Kidney tubule cell (primary cell): ENCODE results near the gene CARD16.
"Not testable (repeated sequence)": the region's sequence is repeated elsewhere in the genome, so short reads cannot be mapped to it uniquely, and the experiment has no call there.

Experiments used
- DNase-seq: peaks from one replicate; pipeline ENCODE4 v3.0.0-alpha.2; 2018; ENCODE audit warnings: low spot score

The CARD16 gene

DNA sequence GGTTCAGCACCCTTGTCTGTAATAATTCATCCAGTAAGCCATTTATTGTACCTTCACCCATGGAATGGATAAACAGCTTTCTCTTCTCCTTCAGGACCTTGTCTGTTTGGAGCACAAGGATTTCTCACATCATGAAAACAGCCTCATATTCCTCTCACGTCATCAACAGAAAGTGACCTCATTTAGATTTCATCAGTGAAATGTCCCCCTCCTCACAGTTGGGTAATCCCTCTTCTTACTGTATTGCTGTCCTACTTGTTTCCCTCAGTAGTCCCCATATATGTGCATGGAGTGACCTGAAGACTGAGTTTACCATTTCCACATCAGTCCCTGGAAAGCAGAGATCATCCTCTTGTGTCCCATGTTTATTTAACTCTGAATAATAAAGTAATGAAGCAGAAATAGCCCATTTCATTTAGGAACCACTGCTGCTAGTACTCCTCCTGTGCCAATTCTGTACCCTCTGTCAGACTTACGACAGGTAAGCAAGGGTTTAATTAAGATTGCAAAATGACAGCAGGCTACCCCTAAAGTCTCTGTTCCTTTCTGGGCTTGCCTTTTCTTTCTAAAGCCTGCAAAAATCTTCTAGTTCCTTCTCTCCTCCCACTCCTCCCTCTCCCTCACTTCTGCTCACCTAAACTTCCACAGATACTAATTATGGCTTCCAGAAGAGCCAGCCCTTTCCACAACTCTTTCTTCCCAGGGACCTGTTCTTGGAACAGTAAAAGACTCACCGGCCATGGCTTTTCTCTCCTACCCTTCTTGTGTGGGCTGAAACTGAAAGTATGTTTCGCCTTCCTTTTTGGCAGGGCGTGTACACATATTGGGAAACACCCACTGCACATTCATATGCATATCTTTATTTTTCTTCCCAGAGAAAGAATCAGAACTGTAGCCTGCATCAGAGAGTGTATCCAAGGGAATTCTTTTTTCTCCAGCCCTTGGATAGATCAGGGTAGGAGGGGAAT, at the start of gene CARD16:
Gene CARD16, minus strand, starts transcription at position 779 of the 968 bp plus-strand sequence. Its CDS starts 38 bp downstream, at position 741.
- DNase-seq = peak; percentile 7

DNA sequence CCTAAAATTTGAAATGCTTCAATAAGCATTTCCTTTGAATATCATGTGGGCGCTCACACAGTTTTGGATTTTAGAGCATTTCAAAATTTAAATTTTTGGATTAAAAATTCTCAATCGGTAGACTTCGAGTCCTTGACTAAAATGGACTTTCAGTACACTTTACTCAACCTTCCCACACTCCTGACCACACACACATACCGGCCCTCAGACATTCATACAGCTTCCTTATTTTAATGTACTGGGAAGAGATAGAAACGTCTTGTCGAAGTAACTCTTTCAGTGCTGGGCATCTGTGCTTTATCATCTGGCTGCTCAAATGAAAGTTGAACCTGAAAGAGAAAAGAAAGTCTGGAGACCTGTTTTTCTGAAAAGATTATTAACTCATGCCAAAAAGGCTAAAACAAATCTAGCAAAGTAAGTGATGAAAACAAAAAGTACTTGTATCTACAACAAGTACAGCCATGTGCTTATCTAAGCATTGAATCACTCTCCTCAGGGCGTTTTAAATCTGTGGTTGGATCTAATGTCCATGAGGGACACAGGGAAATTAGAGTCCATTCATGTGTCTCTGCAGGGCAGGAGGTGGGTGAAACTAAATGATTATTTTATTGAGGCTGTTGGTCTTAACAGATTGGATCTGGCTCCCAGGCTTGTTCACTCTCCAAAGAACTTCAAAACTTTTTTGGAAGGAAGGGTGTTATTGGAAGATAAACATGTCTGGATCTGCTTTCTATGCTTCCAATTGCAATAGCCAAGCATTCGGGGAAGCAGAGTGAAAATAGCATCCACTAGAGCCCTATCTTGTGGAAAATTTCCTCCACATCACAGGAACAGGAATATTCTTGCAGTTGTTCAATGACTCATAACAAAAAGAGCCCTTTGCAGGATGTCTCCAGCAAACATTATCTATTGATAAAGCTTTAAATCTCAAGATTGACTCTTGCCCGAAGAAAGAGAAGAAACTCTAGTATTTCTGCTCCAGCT, 47.4 kb upstream of the CARD16 start:
- no peak for DNase-seq

DNA sequence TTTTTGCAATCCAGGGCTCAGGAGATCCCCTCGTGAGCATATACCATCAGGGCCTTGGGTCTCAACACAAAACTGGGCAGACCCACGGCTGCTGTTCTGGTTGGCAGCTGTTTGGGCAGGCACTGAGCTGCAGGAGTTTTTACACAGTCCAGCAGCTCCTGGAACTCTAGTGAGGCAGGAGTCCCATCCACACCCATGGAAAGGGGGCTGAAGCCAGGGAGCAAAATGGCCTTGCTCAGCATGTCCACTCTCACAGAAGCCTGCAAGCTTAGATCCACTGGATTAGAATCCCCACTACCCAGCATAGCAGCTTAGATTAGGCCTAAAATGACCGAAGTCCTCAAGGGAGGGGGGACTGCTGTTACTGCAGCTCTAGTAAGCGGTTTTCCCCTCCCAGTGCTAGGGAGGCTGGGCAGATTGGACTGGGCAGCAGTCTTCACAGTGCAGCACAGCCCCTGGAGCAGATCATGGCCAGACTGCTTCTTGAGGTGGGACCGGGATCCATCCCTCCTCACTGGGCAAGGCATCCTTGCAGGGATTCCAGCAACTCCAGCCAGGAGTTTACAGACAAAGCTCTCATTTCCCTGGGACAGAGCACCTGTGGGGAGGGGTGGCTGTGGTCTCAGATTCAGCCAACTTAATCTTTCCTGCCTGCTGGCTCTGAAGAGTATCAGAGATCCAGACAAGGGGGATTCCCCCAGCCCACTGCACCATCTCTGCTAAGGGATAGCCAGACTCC, 36.4 kb upstream of the CARD16 start:
- DNase-seq = no peak

DNA sequence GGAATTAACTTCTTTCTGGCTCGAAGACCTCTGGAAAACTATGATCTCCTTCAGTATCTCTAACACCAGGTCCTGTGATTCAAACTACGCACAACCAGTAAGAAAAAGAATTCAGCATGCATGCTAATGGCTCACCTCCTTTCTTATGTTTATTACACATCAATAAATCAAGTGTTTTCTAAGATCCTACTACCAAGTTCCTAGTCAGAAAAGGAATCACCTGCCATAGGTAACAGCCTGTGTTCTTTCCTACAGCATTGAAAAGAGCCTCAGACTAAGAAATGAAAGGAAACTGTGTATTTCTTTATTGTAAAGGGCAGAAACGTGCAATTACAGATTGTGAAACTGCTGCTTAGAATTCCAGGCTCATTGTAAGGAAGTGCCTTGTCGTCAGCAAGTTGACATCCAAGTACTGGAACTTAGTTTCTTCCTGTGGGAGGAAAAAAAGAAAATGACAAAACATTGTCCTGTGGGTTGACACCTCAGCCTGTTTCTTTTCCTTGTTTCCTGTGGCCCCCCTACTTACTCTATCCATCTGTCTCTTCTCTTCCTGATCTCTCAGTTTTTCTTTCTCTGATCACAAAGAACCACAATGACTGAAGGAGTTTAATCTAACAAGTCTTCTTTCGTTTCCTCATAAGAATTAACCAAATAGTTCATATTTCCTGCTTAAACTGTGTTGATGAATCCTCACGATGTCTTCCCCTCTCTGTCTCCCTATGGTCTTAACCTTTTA, 35.2 kb upstream of the CARD16 start:
- DNase-seq = not testable (repeated sequence)

DNA sequence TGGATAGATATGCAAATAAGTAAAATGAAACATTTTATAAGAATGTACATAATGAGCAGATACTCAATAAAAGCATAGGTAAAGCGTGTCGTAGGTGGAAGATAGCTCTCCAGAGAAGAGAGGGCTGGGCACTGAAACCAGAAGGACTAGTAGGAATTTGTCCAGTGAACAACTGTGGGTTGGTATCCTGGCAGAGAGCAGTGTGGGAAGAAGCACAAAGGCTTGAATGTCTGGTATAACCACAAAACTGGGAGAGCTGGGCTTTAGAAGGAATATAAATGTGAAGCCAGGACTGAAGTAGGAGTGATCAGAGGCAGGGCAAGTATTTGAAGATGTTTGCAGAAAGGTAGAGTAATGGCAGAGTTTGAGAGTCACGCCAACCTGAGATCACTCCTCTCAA, 33.1 kb upstream of the CARD16 start:
- no peak for DNase-seq

DNA sequence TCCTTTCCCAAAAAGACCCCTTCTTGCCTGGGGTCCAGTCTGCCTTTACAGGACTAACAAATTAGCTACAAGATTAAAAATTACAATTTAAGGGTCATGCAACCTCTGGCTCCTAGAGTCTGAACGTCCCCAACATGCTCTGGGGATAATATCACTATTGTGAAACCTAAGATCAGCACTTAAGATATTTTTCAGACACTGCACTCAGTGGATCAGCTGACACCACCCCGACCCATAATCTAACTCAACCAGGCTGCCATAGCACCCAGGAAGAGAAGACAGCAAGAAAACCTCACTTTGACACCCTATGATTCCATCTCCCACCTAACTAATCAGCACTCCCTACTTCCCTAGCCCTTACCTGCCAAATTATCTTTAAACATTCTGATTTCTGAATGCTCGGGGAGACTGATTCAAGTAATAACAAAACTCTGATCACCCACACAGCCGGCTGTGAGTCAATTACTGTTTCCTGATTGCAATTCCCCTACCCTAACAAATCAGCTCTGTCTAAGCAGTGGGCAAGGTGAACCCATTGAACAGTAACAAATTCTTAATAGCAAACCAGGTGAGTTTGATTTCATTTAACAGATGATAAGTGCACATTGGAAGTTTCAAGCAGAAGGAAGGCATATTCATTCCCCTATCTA, 32.1 kb upstream of the CARD16 start:
- DNase-seq = not testable (repeated sequence)

DNA sequence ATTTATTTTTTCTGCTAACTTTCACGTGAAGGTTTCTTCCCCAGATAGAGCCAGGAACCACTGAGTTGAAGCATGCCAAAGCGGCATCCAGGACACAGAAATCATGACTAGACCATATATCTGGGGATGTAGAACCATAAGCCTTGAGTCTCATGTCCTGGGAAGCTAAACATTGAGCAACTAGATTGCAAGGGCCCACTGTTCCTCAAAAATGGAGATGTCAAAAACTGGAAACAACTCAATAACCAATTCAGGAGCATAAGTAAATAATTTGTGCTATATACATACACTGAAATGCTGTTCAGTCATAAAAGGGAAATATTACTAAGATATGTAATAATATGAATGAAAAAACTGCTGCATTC, 29.0 kb upstream of the CARD16 start:
- DNase-seq = no peak

DNA sequence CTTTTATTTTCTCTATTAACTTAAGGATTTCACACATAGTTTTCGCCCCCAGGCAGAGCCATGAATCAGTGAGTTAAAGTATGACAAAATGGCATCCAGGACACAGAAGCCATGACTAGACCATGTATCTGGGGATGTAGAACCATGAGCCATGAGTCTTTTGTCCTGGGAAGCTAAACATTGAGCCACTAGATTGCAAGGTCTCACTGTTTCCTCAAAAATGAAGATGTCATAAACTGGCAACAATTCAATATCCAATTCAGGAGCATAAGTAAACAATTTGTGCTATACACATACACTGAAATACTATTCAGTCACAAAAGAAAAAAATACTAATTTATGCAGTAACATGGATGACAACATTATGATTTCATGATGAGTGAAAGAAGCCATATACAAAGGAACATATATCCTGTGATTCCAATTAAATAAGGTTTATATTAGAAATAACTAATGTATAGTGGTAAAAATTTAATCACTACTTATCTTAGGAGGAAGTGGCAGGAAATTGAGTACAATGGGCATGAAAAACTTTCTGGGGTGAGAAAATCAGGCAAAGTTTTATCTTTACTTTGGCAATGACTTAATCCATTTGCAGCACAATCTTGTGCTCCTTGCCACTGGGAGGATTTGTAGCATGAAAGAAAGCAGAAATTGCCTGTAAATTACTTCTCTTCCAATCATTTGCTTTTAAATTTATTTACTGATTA, 28.5 kb upstream of the CARD16 start:
- no peak for DNase-seq

DNA sequence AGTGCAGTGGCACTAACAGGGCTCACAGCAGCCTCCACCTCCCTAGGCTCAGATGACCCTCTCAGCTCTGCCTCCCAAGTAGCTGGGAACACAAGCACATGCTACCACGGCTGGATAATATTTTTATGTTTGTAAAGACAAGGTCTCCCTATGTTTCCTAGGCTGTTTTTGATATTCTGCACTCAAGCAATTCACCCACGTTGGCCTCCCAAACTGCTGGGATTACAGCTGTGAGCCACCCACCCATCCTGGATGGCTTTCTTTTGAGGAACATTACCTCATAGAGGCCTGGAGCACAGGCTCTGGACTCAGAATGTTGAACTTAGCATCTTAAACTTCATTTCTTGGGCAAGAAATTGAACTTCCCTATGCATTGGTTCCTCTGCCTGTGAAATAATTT, 26.9 kb upstream of the CARD16 start:
- DNase-seq = not testable (repeated sequence)

DNA sequence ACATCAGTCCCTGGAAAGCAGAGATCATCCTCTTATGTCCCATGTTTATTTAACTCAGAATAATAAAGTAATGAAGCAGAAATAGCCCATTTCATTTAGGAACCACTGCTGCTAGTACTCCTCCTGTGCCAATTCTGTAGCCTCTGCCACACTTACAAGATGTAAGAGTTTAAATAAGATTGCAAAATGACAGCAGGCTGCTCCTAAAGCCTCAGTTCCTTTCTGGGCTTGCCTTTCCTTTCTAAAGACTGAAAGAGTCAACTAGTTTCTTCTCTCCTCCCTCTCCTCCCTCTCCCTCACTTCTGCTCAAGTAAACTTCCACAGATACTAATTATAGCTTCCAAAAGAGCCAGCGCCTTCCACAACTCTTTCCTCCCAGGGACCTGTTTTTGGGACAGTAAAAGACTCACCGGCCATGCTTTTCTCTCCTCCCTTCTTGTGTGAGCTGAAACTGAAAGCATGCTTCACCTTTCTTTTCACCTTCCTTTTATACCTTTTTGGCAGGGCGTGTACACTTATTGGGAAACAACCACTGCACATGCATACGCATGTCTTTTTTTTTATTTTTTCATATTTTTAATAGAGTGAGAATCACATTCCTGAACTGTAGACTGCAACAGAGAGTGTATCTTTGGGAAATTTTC, 26.1 kb upstream of the CARD16 start:
- DNase-seq = no peak

DNA sequence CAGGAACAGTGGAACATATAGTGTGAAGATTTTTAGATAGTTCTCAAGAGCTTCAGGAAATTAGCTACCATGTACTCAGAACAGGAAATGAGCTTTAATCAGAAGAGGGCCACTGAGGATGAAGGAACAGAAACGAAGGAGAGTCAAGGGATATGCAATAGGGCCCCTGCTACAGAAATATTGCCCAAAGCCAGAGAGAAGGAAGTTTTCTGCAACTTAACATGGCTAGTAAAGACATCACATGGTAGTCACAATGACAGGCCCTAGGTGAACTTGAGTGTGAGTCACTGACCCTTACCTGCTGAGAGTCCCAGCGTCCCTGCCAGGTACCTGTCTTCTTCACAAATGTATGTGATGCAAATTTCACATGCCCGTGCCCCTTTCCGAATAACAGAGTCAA, 25.2 kb upstream of the CARD16 start:
- no peak for DNase-seq

DNA sequence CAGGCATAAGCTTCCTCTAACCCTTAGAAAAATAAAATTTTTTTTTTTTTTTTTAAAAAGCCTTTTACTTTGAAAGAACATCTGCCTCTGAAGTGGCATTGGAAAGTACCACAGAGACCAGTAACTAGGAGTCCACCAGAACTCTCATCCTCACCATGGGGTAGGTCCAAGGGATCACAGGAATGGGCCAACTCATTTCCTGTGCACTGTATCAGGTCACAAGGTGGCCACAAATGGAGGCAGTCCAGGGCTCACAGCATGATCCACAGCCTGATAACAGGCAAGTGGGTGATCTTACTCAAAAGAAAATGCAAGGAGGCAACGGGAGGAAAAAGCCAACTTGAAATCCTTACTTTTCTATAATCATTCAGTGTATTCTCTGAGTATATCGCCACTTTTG, 24.6 kb upstream of the CARD16 start:
- not testable (repeated sequence) for DNase-seq

DNA sequence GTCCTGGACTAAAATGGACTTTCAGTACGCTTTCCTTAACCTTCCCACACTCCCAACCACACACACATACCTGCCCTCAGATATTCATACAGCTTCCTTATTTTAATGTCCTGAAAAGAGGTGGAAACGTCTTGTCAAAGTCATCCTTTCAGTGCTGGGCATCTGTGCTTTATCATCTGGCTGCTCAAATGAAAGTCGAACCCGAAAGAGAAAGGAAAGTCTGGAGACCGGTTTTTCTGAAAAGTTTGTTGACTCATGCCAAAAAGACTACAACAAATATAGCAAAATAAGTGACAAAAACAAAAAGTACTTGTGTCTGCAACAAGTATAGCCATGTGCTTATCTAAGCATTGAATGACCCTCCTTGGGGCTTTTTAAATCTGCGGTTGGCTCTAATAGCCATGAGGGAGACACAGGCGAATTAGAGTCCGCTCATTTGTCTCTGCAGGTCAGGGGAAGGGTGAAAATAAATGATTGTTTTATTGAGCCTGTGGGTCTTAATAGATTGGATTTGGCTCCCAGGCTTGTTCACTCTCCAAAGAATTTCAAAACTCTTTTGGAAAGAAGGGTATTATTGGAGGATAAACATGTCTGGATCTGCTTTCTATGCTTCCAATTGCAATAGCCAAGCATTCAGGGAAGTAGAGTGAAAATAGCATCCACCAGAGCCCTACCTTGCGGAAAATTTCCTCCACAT, 18.3 kb upstream of the CARD16 start:
- DNase-seq = not testable (repeated sequence)

DNA sequence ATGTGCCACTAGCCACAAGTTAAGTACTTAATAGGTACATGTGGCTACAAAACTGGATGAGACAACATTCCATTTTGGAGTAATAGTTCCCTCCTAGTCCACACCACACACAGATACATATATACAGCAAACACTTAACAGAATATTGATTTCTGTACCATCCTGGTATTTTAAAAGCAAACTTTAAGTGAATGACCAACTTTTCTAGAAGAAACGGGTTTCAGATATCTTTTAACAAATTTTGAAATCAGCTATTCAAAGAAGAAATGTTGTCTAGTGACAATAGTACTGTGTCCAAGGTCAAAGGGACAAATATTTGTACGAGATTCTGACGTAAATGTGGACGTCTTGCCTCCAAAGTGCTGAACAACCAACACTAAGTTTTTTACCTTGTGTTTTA, 12.3 kb upstream of the CARD16 start:
- no peak for DNase-seq

DNA sequence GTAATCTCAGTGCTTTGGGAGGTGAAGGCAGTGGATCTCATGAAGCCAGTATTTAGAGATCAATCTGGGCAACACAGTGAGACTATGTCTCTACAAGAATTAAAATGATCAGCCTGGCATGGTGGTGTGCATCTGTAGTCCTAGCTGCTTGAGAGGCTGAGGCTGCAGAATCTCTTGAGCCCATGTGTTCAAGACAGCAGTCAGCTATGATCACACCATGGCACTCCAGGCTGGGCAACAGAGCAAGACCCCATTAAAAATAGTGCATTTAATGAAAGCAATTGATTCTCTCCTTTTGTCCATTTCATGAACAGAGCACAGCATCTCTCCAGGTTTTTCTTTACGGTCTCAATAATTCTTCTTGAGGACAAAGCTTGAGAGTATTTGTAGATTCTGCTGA, 11.3 kb upstream of the CARD16 start:
- DNase-seq = no peak

DNA sequence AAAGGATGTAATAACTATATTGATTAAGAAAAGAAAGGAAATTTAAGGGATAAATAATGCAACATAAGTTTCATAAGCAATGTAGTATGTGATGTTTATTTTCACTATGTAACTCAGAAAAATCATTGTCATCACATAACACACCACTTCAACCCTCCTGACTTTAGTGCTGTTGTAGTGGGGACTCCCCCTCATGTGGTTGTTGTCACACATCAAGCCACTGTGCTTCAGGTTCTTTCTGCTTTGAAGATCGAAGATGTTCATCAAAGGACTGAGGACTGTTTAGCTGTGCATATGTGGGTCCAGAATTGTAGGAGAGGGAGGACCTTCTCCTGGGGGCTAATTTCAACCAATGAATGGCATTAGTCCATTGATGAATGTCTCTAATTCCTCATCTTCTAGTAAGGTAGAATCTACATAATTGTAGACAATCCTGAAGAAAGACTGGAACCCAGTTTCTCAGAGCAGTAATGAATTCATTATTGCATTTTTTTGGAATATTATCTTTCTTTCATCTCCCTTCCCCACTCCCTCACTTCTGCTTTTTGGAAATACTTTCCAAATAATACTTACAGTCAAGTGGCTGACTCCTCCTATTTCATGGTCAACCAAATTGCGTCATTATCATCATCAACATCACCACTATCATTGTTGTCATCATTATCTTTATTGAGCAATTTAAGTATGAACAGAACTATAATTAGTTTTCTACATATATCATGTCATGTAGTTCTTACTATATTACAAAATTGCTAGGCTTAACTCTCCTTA, 9.8 kb upstream of the CARD16 start:
- no peak for DNase-seq

DNA sequence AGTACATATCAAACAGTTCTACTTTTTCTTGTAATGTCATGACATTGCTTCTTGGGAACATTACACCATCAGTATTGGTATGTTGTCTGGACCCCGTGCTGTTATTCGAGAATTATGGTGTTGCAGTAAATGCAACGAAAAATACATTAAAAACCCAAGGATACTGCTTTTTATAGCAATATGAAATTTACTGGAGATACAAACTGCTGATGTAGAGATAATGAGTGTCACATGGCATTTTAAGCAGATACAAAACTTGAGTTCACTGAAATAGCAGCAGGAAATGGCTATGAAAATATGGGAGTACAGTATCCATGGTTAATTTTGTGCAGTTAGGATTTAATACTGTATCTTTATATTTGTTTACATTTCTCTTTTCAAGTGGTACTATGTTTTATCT, 7.4 kb upstream of the CARD16 start:
- no peak for DNase-seq

DNA sequence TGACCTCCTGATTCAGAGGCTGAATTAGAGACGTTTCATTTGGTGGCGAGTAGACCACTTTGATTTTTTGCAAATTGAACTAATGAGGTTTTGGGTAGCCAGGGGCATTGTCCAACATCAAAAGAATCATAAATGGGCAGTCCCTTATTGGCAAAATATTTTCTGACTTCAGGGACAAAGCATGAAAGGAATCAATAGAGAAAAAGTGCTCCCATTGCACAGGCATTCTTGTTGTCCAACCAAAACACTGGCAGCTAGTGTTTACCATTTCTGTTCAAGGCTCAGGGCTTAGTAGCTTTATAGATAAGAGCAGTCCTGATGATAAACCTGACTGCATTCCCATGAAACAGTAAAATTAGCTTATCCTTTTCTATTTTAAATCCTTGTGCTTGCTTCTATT, 6.4 kb upstream of the CARD16 start:
- DNase-seq = no peak
